Natural killer cell (primary cell): ENCODE results near the gene MCM6. TPM values are rescaled to one million over a fixed set of nuclear protein-coding genes. Genes with fewer than 3 reads are reported as not detected.
"Not testable (repeated sequence)": the region's sequence is repeated elsewhere in the genome, so short reads cannot be mapped to it uniquely, and the experiment has no call there.

ENCODE experiments used
- ATAC-seq, 3 donors: fragments of 150-1000 bp in 2 of 3; fragments of 200-7000 bp in 1 of 3; cut with Tn5 transposase; 1 replicate in 1 of 3; 2 replicates in 2 of 3; pipeline ENCODE4 v1.10.0; 2021; ENCODE audit warnings: mild to moderate bottlenecking in 2 of 3, moderate library complexity in 2 of 3
- DNase-seq, 2 donors: peaks; one replicate each; pipeline versions ENCODE4 v3.0.0 to v3.0.0-alpha.2; 2013 to 2021; ENCODE audit warnings: mixed read lengths in 1 of 2
- H3K27ac ChIP-seq: one replicate; pipeline ENCODE4 v1.5.1; 2013; ENCODE audit warnings: mild to moderate bottlenecking, low read length
- H3K27me3 ChIP-seq: one replicate; pipeline ENCODE4 v1.6.1; 2013; ENCODE audit warnings: low read length; ENCODE audit not compliant: control insufficient read depth, insufficient read depth
- H3K36me3 ChIP-seq: one replicate; pipeline ENCODE4 v1.6.1; 2013; ENCODE audit warnings: low read length; ENCODE audit not compliant: control insufficient read depth, insufficient read depth
- H3K4me1 ChIP-seq: one replicate; pipeline ENCODE4 v1.6.1; 2013; ENCODE audit warnings: low read length; ENCODE audit not compliant: control insufficient read depth, insufficient read depth
- H3K4me3 ChIP-seq: one replicate; pipeline ENCODE4 v1.5.1; 2013; ENCODE audit warnings: low read length
- H3K9me3 ChIP-seq: one replicate; pipeline ENCODE4 v1.6.1; 2013; ENCODE audit warnings: low read length; ENCODE audit not compliant: control insufficient read depth, insufficient read depth
- H3K27ac Mint-ChIP-seq, 2 donors: one replicate each; pipeline ENCODE4 v1.8.0; 2022; ENCODE audit warnings: mild to moderate bottlenecking in 2 of 2, mixed read lengths in 2 of 2, moderate library complexity in 1 of 2
- H3K27me3 Mint-ChIP-seq, 2 donors: one replicate each; pipeline ENCODE4 v1.8.0; 2022; ENCODE audit warnings: low read depth in 2 of 2, mixed read lengths in 2 of 2
- H3K36me3 Mint-ChIP-seq: one replicate; pipeline ENCODE4 v1.8.0; 2022; ENCODE audit warnings: mixed read lengths
- H3K4me1 Mint-ChIP-seq, 2 donors: one replicate each; pipeline ENCODE4 v1.8.0; 2022; ENCODE audit warnings: mixed read lengths in 2 of 2
- H3K4me3 Mint-ChIP-seq: one replicate; pipeline ENCODE4 v1.8.0; 2022; ENCODE audit warnings: mild to moderate bottlenecking, moderate library complexity, mixed read lengths
- H3K9me3 Mint-ChIP-seq, 2 donors: one replicate each; pipeline ENCODE4 v1.8.0; 2022; ENCODE audit warnings: mixed read lengths in 2 of 2
- WGBS: methylation state at CpG from one replicate; pipeline ENCODE4 v1.1.7; 2013; ENCODE audit warnings: missing lambda C conversion rate; ENCODE audit not compliant: insufficient coverage; 5-methylcytosine and 5-hydroxymethylcytosine counted together
- intact Hi-C: fragments of 100-400 bp; cut with micrococcal nuclease; formaldehyde crosslinking; loops from one replicate; pipeline ENCODE4 v1.14.2; 2022
- total RNA-seq, 4 donors: library from RNA; stranded (reverse); fragments of 120-200 nt in 1 of 4; gene quantifications; one replicate each; pipeline versions ENCODE4 v1.2.3 to v1.2.4, GENCODE V29; 2013 to 2022
- TF ChIP-seq, protein P1 (sequence below): fragments of 200-600 bp; IDR thresholded peaks from one replicate; pipeline ENCODE4 v1.8.0; 2022; ENCODE audit warnings: antibody characterized with exemption

MCM6 gene
- total RNA-seq, 3 donors from 2014 or later (not counting 1 experiment from before 2014, with no cell fraction given), result 12.6 to 19.4 (median 15.9) TPM

GRCh38 chr2:135890149-135890548, 13.9 kb upstream of the MCM6 start:
- Histone ChIP-seq H3K36me3 (no peaks in the 10 kb centered on the region), H3K27ac (no peak overlapping the region), H3K4me3 (no peak overlapping the region), H3K4me1 (no peaks in the 10 kb centered on the region), H3K27me3 (peaks cover 2% of the 10 kb centered on the region), H3K9me3 (no peaks in the 10 kb centered on the region)
- no peak overlapping the region for H3K27ac Mint-ChIP-seq
- TF ChIP-seq, protein P1, sequence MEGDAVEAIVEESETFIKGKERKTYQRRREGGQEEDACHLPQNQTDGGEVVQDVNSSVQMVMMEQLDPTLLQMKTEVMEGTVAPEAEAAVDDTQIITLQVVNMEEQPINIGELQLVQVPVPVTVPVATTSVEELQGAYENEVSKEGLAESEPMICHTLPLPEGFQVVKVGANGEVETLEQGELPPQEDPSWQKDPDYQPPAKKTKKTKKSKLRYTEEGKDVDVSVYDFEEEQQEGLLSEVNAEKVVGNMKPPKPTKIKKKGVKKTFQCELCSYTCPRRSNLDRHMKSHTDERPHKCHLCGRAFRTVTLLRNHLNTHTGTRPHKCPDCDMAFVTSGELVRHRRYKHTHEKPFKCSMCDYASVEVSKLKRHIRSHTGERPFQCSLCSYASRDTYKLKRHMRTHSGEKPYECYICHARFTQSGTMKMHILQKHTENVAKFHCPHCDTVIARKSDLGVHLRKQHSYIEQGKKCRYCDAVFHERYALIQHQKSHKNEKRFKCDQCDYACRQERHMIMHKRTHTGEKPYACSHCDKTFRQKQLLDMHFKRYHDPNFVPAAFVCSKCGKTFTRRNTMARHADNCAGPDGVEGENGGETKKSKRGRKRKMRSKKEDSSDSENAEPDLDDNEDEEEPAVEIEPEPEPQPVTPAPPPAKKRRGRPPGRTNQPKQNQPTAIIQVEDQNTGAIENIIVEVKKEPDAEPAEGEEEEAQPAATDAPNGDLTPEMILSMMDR, result no peak
- H3K4me3 Mint-ChIP-seq, result no peak overlapping the region
- WGBS, result 94% methylated on average over 4 of the region's 4 CpGs
- H3K36me3 Mint-ChIP-seq, result no peaks in the 10 kb centered on the region
- intact Hi-C loops, result no loop called here
- DNase-seq, result no peak
- no peaks in the 10 kb centered on the region for H3K4me1 Mint-ChIP-seq
- peaks cover 0 to 2% of the 10 kb centered on the region in 2 donors for H3K9me3 Mint-ChIP-seq
- H3K27me3 Mint-ChIP-seq, result peaks cover 5 to 6% of the 10 kb centered on the region in 2 donors
- ATAC-seq, result no peak

GRCh38 chr2:135888587-135888986, 12.3 kb upstream of the MCM6 start:
- H3K4me3 Mint-ChIP-seq, DNase-seq, H3K27ac ChIP-seq, H3K27ac Mint-ChIP-seq, H3K9me3 Mint-ChIP-seq, H3K36me3 ChIP-seq, intact Hi-C loops, H3K9me3 ChIP-seq, H3K36me3 Mint-ChIP-seq, H3K27me3 ChIP-seq, H3K4me1 Mint-ChIP-seq, ATAC-seq, H3K4me3 ChIP-seq, H3K4me1 ChIP-seq: not testable (repeated sequence)
- 90% methylated on average over 5 of the region's 5 CpGs for WGBS
- peaks cover 5 to 12% of the 10 kb centered on the region in 2 donors for H3K27me3 Mint-ChIP-seq

- DNase-seq, result no peak
- Mint-ChIP-seq H3K27ac (no peak overlapping the region), H3K4me3 (no peak overlapping the region), H3K9me3 (peaks cover 0 to 2% of the 10 kb centered on the region in 2 donors), H3K27me3 (peaks cover 10 to 25% of the 10 kb centered on the region in 2 donors), H3K4me1 (no peaks in the 10 kb centered on the region), H3K36me3 (no peaks in the 10 kb centered on the region)
- no peak for ATAC-seq
- TF ChIP-seq, protein P1, result no peak
- Histone ChIP-seq H3K36me3 (no peaks in the 10 kb centered on the region), H3K27ac (no peak overlapping the region), H3K4me3 (no peak overlapping the region), H3K27me3 (peaks cover 2% of the 10 kb centered on the region), H3K9me3 (no peaks in the 10 kb centered on the region), H3K4me1 (no peaks in the 10 kb centered on the region)
- intact Hi-C loops, result no loop called here
- WGBS, result 84% methylated on average over 4 of the region's 4 CpGs
Observed at GRCh38 chr2:135885709-135886108, 9.5 kb upstream of the MCM6 start.

- Histone ChIP-seq H3K4me3 (no peak overlapping the region), H3K9me3 (no peaks in the 10 kb centered on the region), H3K27ac (no peak overlapping the region), H3K27me3 (peaks cover 2% of the 10 kb centered on the region), H3K4me1 (peaks cover under 1% of the 10 kb centered on the region), H3K36me3 (no peaks in the 10 kb centered on the region)
- Mint-ChIP-seq H3K4me1 (peaks cover 4% of the 10 kb centered on the region in 2 donors), H3K36me3 (no peaks in the 10 kb centered on the region), H3K9me3 (no peaks in the 10 kb centered on the region), H3K4me3 (no peak overlapping the region), H3K27ac (no peak overlapping the region), H3K27me3 (peaks cover 10 to 25% of the 10 kb centered on the region in 2 donors)
- ATAC-seq (no peak), DNase-seq (no peak)
- WGBS, result 79% methylated on average over 3 of the region's 3 CpGs
- intact Hi-C loops, result no loop called here
- TF ChIP-seq, protein P1, result no peak
Observed at GRCh38 chr2:135882415-135882814, 6.2 kb upstream of the MCM6 start.

GRCh38 chr2:135876770-135877169, 527 bp upstream of the MCM6 start:
- not testable (repeated sequence) for H3K36me3 ChIP-seq, ATAC-seq, H3K9me3 ChIP-seq, H3K9me3 Mint-ChIP-seq, H3K27me3 Mint-ChIP-seq, H3K36me3 Mint-ChIP-seq, DNase-seq, H3K27me3 ChIP-seq
- Mint-ChIP-seq H3K4me3 (peak overlapping the region; percentile 98), H3K4me1 (peaks cover 28 to 37% of the 10 kb centered on the region in 2 donors), H3K27ac (peak overlapping the region; percentile 92 to 94)
- H3K4me1 ChIP-seq, result peaks cover 21% of the 10 kb centered on the region
- H3K27ac ChIP-seq, result peak overlapping the region; percentile 90
- intact Hi-C loops, result loop anchor here (2.0 kb wide), 1 partner anchor 346 kb away; the partner anchor contains the start of genes R3HDM1 and ZRANB3
- peak overlapping the region; percentile 69 for H3K4me3 ChIP-seq
- 76% methylated on average over 15 of the region's 15 CpGs for WGBS
